HL-60 (cell line): ENCODE measurements around the gene NR2F2.
A peak's percentile ranks its signal among the peaks of the same experiment; 100 is the strongest.

Experiments
- CTCF ChIP-seq: IDR thresholded peaks from one replicate; pipeline ENCODE4 v1.5.1; 2011; ENCODE audit warnings: low read length, control low read depth, inconsistent platforms; ENCODE audit not compliant: insufficient read depth
- POLR2AphosphoS5 ChIP-seq: IDR thresholded peaks from 2 replicates; pipeline ENCODE4 v1.6.1; 2012; ENCODE audit warnings: low read depth
- REST ChIP-seq: IDR thresholded peaks from 2 replicates; pipeline ENCODE4 v1.6.1; 2012; ENCODE audit warnings: low read depth; ENCODE audit not compliant: insufficient replicate concordance

GRCh38 chr15:96330450-96331143 lies at the start of gene NR2F2:
- TF ChIP-seq CTCF: no peak
- peak; percentile 82 for TF ChIP-seq POLR2AphosphoS5
- TF ChIP-seq REST: no peak
